HG02981 (cell line): ENCODE measurements around the gene ADAR.

ENCODE experiments used
- ATAC-seq: cut with Tn5 transposase; IDR thresholded peaks from one replicate; pipeline ENCODE4 v1.9.1; 2021; ENCODE audit warnings: mild to moderate bottlenecking, moderate library complexity; ENCODE audit not compliant: unreplicated experiment

Gene ADAR

DNA sequence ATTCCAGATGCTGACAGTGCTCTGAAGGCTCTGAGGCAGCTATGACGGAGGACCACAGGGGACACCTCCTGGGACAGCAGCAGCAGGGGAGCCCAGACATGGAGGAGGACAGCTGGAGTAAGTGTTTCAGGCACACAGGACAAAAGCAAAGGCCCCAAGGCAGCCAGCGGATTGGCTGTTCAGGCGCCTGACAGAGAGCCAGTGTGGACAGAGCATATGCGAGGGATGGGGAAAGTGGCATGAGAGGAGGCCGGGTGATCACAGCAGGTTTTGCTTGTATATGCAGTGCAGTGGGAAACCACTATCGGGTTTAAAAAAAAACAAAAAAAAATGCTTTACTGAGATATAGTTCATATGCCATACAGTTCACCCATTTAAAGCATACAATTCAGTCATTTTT lies 21.3 kb downstream of the ADAR start:
- no peak for ATAC-seq

GRCh38 chr1:154586231-154586630 lies 21.8 kb downstream of the ADAR start:
- ATAC-seq, result no peak

GRCh38 chr1:154584267-154584994 lies 23.6 kb downstream of the ADAR start:
- no peak for ATAC-seq

- no peak for ATAC-seq
Measured at GRCh38 chr1:154583773-154584172, 24.2 kb downstream of the ADAR start.

DNA sequence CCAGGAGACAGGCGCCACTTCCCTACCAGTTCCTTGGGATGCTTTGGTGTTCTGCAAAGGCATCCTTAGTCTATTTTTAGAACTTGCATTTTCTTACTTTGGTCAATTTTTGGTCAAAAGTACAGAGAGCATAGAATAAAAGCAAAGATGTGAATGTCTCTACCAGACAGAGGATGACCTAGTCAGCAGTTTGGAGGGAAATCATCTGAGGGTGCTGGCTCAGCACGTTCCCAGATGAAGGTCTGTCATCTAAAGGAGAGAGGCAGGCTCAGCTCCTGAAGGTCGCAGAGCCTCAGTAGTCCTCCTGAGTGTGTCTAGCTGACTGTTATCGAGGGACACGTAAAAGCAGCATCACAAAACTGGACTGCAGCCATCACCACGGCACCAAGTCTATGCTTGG lies 25.1 kb downstream of the ADAR start:
- no peak for ATAC-seq

GRCh38 chr1:154581766-154582165 lies 26.2 kb downstream of the ADAR start:
- no peak for ATAC-seq

- ATAC-seq, result no peak
Measured at GRCh38 chr1:154579374-154579773, 28.6 kb downstream of the ADAR start.

DNA sequence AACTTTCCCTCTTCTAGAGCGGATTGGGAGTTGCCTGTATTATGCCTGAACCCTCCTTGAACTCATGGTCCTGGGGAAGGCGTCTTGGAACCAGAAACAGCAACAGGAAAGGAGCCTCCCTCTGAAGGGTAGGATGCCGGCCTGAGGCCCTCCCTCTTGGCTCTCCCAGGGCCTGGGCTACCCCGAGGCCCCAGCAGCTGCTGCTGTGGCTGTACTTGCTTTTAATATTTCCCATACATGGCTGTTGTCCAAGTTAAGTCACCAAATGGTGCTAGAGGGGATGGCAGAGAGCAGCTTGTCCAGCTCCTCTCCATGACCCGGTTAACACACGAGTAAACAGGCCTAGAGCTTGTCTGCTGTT lies 29.9 kb downstream of the ADAR start:
- no peak for ATAC-seq

- ATAC-seq, result no peak
Measured at GRCh38 chr1:154577346-154578057, 30.5 kb downstream of the ADAR start.

DNA sequence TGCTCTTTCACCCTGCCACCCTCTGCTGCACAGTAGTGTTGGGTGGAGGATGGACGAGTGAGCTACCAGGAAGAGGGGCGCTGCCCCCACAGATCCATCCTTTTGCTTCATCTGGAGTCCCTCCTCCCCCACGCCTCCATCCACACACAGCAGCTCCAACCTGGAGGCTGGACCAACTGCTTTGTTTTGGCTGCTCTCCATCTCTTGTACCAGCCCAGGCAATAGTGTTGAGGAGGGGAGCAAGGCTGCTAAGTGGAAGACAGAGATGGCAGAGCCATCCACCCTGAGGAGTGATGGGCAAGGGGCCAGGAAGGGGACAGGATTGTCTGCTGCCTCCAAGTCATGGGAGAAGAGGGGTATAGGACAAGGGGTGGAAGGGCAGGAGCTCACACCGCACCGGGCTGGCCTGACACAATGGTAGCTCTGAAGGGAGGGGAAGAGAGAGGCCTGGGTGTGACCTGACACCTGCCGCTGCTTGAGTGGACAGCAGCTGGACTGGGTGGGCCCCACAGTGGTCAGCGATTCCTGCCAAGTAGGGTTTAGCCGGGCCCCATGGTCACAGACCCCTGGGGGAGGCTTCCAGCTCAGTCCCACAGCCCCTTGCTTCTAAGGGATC lies 31.9 kb downstream of the ADAR start:
- ATAC-seq, result no peak

- ATAC-seq, result no peak
Measured at GRCh38 chr1:154575147-154575927, 32.6 kb downstream of the ADAR start.

GRCh38 chr1:154574716-154575115 lies 33.3 kb downstream of the ADAR start:
- no peak for ATAC-seq

DNA sequence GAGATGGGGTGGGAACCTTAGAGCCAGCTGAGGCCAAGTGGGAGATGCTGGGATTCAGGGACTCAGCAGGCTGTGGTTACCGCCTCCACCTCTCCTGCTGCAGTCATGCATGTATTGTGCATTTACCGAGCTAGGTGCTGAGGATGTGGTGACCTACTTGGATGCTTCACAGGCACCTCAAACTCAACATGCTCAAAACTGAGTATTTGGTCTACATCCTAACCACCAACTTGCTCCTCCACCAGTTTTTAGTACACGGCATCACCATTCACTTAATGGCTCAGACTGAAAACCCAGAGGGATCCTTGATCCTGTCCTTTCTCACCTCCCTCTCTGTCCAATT lies 34.8 kb downstream of the ADAR start:
- ATAC-seq, result no peak

DNA sequence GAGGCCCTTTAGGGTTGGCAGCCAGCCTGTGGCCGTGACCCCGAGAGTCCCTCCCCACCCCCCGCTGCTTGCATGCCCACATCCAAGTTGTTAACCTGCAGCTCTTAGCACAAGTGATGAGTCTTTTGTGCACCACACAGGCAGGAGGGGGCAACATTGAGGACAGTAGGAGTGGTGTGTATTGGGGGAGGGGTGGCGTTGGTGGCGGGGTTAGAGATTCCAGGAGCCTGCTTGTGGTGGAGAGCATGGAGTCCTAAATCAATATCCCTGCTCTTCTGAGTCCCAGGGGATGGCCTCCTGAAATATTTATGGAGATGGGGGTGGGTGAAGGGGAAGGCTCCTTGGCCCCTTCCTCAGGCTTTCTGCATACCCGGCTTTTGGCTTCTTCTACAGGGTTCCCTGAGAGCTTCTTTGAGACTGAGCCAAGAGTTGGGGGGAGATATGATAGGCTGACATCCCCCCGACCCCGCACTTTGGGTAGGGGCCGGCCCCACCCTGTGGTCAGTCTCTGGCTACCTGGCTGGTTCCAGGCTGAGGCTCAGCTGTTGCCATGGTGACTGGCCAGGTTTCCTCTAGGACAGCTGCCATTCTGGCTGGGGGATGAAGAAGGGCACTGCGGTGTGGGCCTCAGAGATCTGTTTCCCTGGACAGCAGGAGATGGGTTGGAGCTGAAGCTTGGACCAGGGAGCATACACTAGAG lies 35.4 kb downstream of the ADAR start:
- no peak for ATAC-seq

DNA sequence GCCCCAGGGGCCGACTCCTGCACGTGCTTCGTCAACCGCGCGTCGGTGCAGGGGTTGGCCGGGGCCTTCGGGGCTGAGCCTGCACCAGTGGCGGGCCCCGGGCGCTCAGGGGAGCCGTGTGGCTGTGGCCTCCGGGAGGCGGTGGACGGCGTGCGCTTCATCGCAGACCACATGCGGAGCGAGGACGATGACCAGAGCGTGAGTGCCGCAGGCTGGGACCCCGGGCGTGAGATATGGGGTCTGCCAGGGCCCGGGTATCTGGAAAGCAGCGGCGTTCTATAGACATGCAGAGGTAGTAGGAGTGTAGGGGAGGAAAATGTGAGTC lies 36.1 kb downstream of the ADAR start:
- ATAC-seq, result no peak

- ATAC-seq, result no peak
Measured at GRCh38 chr1:154571244-154571963, 36.6 kb downstream of the ADAR start.

DNA sequence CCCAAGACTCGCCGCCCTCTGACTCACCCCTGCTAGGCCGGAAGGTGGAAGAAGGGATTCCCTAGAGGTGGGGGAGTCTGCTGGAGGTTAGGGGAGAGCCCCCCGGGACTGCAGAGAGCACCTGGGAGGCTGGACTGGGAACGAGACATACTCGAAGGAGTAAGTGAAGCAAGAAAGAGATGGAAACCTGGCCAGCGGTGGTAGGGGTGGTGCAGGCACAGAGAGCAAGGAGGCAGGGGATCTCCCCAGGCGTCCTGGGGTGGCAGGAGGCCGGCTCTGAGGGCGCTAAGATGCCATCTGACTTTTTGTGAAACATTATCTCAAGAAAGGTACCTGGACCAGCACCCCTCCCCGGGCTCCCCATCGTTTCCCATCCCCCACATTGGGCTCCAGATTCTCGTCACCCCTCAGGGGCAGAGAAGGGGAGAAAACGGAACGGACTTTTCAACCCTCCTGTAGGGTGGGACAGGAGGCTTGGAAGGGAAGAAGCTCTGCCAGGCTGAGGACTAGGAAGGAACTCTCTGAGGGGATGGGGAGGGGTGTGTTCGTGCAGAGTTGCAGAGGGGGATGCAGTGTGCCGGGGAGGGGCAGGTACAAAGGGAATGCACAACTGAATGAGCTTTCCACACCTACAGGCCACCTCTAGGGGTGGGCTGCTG lies 39.7 kb downstream of the ADAR start:
- no peak for ATAC-seq

- no peak for ATAC-seq
Measured at GRCh38 chr1:154567386-154568156, 40.4 kb downstream of the ADAR start, which contains the start of gene CHRNB2. CHRNB2 (plus strand) TSS chr1:154567778; CDS start chr1:154568045, 267 bp downstream.

GRCh38 chr1:154565876-154566275 lies 42.1 kb downstream of the ADAR start:
- no peak for ATAC-seq
